Trophoblast cell (in vitro differentiated cells and primary cell): ENCODE measurements around the gene CAMK2B.

Experiments
- DNase-seq, 2 donors: peaks; one replicate each; pipeline ENCODE4 v3.0.0-alpha.2; 2016
- H2AFZ ChIP-seq: 2 replicates; pipeline ENCODE4 v1.6.1; 2013; ENCODE audit warnings: low read length, moderate library complexity, mild to moderate bottlenecking; ENCODE audit not compliant: insufficient read depth, poor library complexity
- H2AK5ac ChIP-seq: 2 replicates; pipeline ENCODE4 v1.6.1; 2013; ENCODE audit warnings: mild to moderate bottlenecking, low read length
- H2BK120ac ChIP-seq: 2 replicates; pipeline ENCODE4 v1.6.1; 2013; ENCODE audit warnings: low read length, mild to moderate bottlenecking, moderate library complexity; ENCODE audit not compliant: insufficient read depth, poor library complexity
- H2BK12ac ChIP-seq: 2 replicates; pipeline ENCODE4 v1.6.1; 2013; ENCODE audit warnings: mild to moderate bottlenecking, low read length, moderate library complexity
- H2BK5ac ChIP-seq: 2 replicates; pipeline ENCODE4 v1.6.1; 2013; ENCODE audit warnings: low read length, low read depth, moderate library complexity, mild to moderate bottlenecking; ENCODE audit not compliant: poor library complexity
- H3K14ac ChIP-seq: 2 replicates; pipeline ENCODE4 v1.6.1; 2013; ENCODE audit warnings: mild to moderate bottlenecking, low read length
- H3K18ac ChIP-seq: 2 replicates; pipeline ENCODE4 v1.6.1; 2013; ENCODE audit warnings: mild to moderate bottlenecking, low read length
- H3K23ac ChIP-seq: 2 replicates; pipeline ENCODE4 v1.6.1; 2013; ENCODE audit warnings: low read length
- H3K27ac ChIP-seq: 2 replicates; pipeline ENCODE4 v1.5.1; 2013; ENCODE audit warnings: low read depth, mild to moderate bottlenecking, inconsistent platforms, low read length, moderate library complexity
- H3K27me3 ChIP-seq: 2 replicates; pipeline ENCODE4 v1.6.1; 2013; ENCODE audit warnings: inconsistent platforms, mild to moderate bottlenecking, low read length, moderate library complexity; ENCODE audit not compliant: insufficient read depth
- H3K36me3 ChIP-seq, 2 experiments: 1 replicate in 1 of 2; 2 replicates in 1 of 2; pipeline ENCODE4 v1.6.1; 2013; ENCODE audit warnings: low read length in 2 of 2, mild to moderate bottlenecking in 2 of 2, moderate library complexity in 1 of 2; ENCODE audit not compliant: insufficient read depth in 2 of 2, control insufficient read depth in 1 of 2
- H3K4ac ChIP-seq: 2 replicates; pipeline ENCODE4 v1.6.1; 2013; ENCODE audit warnings: low read depth, mild to moderate bottlenecking, low read length, moderate library complexity
- H3K4me1 ChIP-seq, 2 experiments: 1 replicate in 1 of 2; 2 replicates in 1 of 2; pipeline ENCODE4 v1.6.1; 2013; ENCODE audit warnings: low read length in 2 of 2, mild to moderate bottlenecking in 2 of 2, moderate library complexity in 1 of 2; ENCODE audit not compliant: insufficient read depth in 2 of 2, control insufficient read depth in 1 of 2
- H3K4me2 ChIP-seq: 2 replicates; pipeline ENCODE4 v1.6.1; 2013; ENCODE audit warnings: inconsistent platforms, mild to moderate bottlenecking, low read length, moderate library complexity
- H3K4me3 ChIP-seq: 2 replicates; pipeline ENCODE4 v1.5.1; 2013; ENCODE audit warnings: mild to moderate bottlenecking, low read depth, low read length, inconsistent platforms
- H3K79me1 ChIP-seq: one replicate; pipeline ENCODE4 v1.6.1; 2013; ENCODE audit warnings: low read length
- H3K79me2 ChIP-seq: 2 replicates; pipeline ENCODE4 v1.6.1; 2013; ENCODE audit warnings: low read length, mild to moderate bottlenecking; ENCODE audit not compliant: control insufficient read depth, insufficient read depth, poor library complexity
- H3K9ac ChIP-seq: 2 replicates; pipeline ENCODE4 v1.6.1; 2013; ENCODE audit warnings: mild to moderate bottlenecking, low read length
- H3K9me3 ChIP-seq: 2 replicates; pipeline ENCODE4 v1.6.1; 2013; ENCODE audit warnings: low read depth, mild to moderate bottlenecking, control low read depth, inconsistent platforms, low read length; ENCODE audit not compliant: insufficient read depth
- H4K12ac ChIP-seq: 2 replicates; pipeline ENCODE4 v1.6.1; 2013; ENCODE audit warnings: low read depth, mild to moderate bottlenecking, low read length, moderate library complexity
- H4K8ac ChIP-seq: 2 replicates; pipeline ENCODE4 v1.6.1; 2013; ENCODE audit warnings: low read depth, mild to moderate bottlenecking, low read length, moderate library complexity
- H4K91ac ChIP-seq: one replicate; pipeline ENCODE4 v1.6.1; 2013; ENCODE audit warnings: low read depth, mild to moderate bottlenecking, low read length, moderate library complexity
- WGBS: extraction: QIAGEN DNeasy Blood & Tissue Kit; methylation state at CpG from one replicate; pipeline ENCODE4 v1.1.7; 2013; ENCODE audit warnings: missing lambda C conversion rate; ENCODE audit not compliant: insufficient read length, insufficient coverage; ENCODE audit errors: extremely low coverage; 5-methylcytosine and 5-hydroxymethylcytosine counted together

Gene CAMK2B

DNA sequence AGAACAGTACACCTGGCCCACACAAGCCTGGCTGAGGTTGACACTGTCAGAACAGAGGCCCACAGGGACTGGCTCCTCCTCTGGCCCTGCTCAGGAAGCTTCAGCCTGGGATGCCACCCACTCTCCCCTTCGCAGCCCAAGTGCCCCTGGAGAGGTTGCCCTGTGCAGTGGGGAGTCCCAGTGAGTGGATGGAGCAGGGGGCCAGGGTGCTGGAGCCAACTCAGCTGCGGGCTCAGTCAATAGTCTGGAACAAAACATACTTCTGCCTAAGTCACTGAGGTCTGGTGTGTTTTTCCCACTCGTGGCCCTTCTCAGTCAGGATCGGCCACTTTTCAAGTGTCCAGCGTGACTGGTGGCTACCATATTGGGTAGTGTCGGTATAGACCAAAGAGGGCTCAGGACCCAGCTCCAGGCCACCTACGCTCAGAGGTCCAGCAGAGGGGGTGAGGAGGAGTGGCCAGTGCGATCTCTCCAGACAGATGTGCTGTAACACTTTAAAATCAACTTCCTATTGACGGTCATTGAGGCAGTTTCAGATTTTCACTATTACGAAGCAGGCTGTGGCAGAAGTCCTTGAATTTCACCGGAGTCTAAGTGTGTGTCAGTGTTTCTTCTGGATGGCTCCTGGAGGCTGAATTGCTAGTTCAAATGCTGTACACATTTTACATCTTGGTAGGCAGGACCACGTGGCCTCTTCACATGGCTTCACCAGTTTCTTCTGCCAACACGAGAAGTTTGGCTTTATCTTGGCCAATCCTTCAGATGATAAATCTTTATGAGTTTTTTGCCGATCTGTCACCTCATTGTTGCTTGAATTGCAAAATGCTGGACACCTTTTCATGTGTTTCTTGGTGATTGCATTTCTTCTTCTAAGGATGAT, 135.2 kb downstream of the CAMK2B start:
- Histone ChIP-seq H3K23ac (no peak overlapping the region), H2AFZ (no peak overlapping the region), H3K36me3 (no peaks in the 10 kb centered on the region), H3K14ac (no peak overlapping the region), H3K4me3 (no peak overlapping the region), H4K91ac (no peak overlapping the region), H3K79me1 (no peaks in the 10 kb centered on the region), H3K27ac (no peak overlapping the region), H3K4me2 (no peak overlapping the region), H3K9ac (no peak overlapping the region), H3K4me1 (no peaks in the 10 kb centered on the region), H3K18ac (no peak overlapping the region), H3K4ac (no peak overlapping the region), H2BK5ac (no peak overlapping the region), H3K9me3 (no peaks in the 10 kb centered on the region), H2BK120ac (no peak overlapping the region), H2BK12ac (no peak overlapping the region), H3K27me3 (no peaks in the 10 kb centered on the region), H4K12ac (no peak overlapping the region), H4K8ac (no peak overlapping the region), H2AK5ac (no peak overlapping the region), H3K79me2 (no peaks in the 10 kb centered on the region)
- DNase-seq, result no peak
- no CpG with 5 or more reads among the region's 14 CpGs for WGBS

DNA sequence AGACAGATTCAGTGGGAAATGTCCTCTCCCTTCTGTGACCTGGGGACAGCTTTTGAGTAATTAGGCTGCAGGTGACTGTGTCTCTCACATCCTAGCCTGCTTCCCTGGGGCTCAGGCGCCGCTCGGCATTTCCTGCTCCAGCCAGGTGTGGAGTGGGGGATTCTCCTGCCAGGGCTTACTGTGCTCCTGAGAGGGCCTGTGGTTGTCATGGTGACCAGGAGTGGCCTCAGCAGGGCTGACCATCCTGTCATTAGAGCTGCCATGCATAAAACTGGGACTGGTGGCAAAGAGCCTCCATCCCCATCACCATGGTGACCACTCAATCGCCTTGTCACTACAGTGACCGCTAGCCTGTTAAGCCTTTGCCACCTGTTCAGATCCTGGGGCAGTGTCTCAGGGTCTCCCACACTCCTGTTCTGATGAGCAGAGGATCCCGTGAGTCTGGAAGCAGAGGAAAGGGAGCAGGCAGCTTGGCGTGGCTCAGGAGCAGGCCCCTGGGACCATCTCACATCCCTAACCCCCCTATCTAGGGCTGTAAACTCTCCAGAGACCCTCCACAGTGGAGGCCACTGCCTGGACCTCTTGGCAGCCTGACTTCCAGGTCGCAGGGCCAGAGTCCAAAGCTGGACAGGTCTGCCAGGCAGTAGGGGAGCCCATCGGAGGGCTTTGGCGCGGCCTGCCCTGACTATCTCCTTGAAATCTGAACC, 136.0 kb downstream of the CAMK2B start, which contains the start of gene GCK:
Gene GCK, minus strand, starts transcription at position 154 of the 707 bp plus-strand sequence. CDS start 486 bp downstream, outside the sequence.
- Histone ChIP-seq H3K4me2 (no peak within 1 kb of the TSS), H4K8ac (no peak within 1 kb of the TSS), H2AK5ac (no peak within 1 kb of the TSS), H3K14ac (no peak within 1 kb of the TSS), H3K9me3 (no peaks in the 10 kb centered on the region), H3K4ac (no peak within 1 kb of the TSS), H3K27me3 (no peaks in the 10 kb centered on the region), H2AFZ (no peak within 1 kb of the TSS), H3K79me2 (no peaks in the 10 kb centered on the region), H3K18ac (no peak within 1 kb of the TSS), H4K91ac (no peak within 1 kb of the TSS), H2BK5ac (no peak within 1 kb of the TSS), H3K27ac (no peak within 1 kb of the TSS), H3K4me1 (peaks cover 0 to under 1% of the 10 kb centered on the region in 2 experiments), H2BK12ac (no peak within 1 kb of the TSS), H3K23ac (no peak within 1 kb of the TSS), H3K4me3 (no peak within 1 kb of the TSS), H3K36me3 (no peaks in the 10 kb centered on the region), H2BK120ac (no peak within 1 kb of the TSS), H3K9ac (no peak within 1 kb of the TSS), H3K79me1 (no peaks in the 10 kb centered on the region), H4K12ac (no peak within 1 kb of the TSS)
- no CpG with 5 or more reads among the region's 11 CpGs for WGBS
- no peak for DNase-seq

DNA sequence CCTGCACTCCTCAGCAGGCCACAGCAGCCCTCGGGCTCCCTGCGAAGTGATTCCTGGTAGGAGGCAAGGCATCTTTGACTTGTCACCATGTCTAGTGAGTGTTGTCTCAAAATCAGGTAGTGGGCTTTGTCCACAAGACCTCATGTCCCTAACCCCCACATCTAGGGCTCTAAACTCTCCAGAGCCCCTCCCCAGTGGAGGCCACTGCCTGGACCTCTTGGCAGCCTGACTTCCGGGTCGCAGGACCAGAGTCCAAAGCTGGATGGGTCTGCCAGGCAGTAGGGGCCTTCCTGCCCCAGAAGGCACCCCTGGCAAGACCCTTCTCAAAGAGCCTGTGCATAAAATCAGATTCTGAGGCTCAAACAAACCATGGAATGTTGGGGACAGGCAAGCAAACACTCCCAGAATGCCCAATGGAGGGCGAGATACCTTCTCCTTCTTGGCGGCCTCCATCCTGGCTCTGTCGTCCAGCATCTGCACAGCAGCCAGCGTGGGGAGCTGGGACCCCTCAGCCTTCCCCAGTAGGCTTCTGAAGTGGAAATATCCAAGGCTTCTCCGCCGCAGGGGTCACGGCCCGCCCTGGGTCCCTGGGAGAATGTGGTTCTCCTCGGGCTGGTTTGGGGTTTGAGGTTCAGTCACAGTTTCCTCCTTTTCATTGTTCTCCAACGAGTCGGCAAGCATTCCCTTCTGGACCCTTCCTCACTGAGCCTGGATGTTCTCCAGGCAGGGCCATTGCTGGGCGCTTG, 136.7 kb downstream of the CAMK2B start:
- Histone ChIP-seq H3K9me3 (no peaks in the 10 kb centered on the region), H2BK5ac (no peak overlapping the region), H4K12ac (no peak overlapping the region), H3K4me1 (peaks cover 2 to 3% of the 10 kb centered on the region in 2 experiments), H2BK120ac (no peak overlapping the region), H3K79me2 (no peaks in the 10 kb centered on the region), H3K23ac (no peak overlapping the region), H3K18ac (no peak overlapping the region), H4K8ac (no peak overlapping the region), H3K79me1 (no peaks in the 10 kb centered on the region), H3K27me3 (no peaks in the 10 kb centered on the region), H2AFZ (no peak overlapping the region), H3K4me2 (no peak overlapping the region), H3K36me3 (no peaks in the 10 kb centered on the region), H3K4me3 (no peak overlapping the region), H4K91ac (no peak overlapping the region), H3K4ac (no peak overlapping the region), H2AK5ac (no peak overlapping the region), H2BK12ac (no peak overlapping the region), H3K27ac (no peak overlapping the region), H3K9ac (no peak overlapping the region), H3K14ac (no peak overlapping the region)
- WGBS, result no CpG with 5 or more reads among the region's 16 CpGs
- DNase-seq, result no peak

DNA sequence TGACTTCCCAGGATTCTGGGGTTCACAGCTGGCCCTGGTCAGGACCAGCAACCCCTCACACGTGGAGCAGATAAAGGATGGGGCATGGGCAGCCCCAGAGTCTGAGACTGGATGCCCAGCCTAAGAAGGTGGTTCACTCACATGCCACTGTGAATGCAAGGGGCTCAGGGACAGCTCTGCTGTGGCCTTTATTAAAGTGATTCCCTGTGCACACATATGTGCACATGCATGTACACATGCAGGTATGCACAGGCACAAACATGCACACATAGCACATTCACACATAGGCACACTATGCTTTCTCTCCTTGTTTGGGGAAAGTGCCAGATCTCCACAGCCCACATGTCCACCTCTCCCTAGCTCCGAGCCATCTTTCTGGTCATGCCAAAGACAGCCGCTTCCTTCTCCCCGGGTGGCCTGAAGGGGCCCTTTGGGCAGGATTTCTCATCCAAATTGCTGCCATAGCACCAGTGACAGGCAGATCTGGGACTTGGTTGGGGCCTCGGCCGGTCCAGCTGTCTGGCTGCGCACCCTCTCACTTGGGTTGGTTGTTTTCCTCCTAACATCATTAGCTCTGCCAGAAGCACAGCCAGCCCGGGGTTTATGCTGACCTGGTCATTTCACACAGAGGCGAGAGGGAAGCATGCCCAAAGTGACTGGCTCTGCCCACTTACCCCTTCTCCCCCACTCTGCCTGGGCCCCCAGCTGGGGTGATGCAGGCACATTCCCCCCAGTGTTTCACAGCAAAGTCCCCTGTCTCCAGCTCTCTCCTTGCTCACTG, 137.6 kb downstream of the CAMK2B start:
- Histone ChIP-seq H3K4me1 (peaks cover 2 to 3% of the 10 kb centered on the region in 2 experiments), H3K14ac (no peak overlapping the region), H3K36me3 (no peaks in the 10 kb centered on the region), H3K9ac (no peak overlapping the region), H3K79me1 (no peaks in the 10 kb centered on the region), H2AK5ac (no peak overlapping the region), H3K4ac (no peak overlapping the region), H3K9me3 (peaks cover 1% of the 10 kb centered on the region), H2BK120ac (no peak overlapping the region), H3K18ac (no peak overlapping the region), H3K4me2 (no peak overlapping the region), H4K12ac (no peak overlapping the region), H3K27ac (no peak overlapping the region), H2BK12ac (no peak overlapping the region), H3K79me2 (no peaks in the 10 kb centered on the region), H3K23ac (no peak overlapping the region), H4K91ac (no peak overlapping the region), H2AFZ (no peak overlapping the region), H3K27me3 (no peaks in the 10 kb centered on the region), H3K4me3 (no peak overlapping the region), H4K8ac (no peak overlapping the region), H2BK5ac (no peak overlapping the region)
- no CpG with 5 or more reads among the region's 9 CpGs for WGBS
- DNase-seq, result no peak
